GM12878 (cell line): ENCODE measurements around the gene NCAM2. TPM values are rescaled to one million over a fixed set of nuclear protein-coding genes. Genes with fewer than 3 reads are reported as not detected.

ENCODE experiments used
- HDAC2 ChIP-seq: fragments of 200-600 bp; sonication (generic); IDR thresholded peaks from 2 replicates; pipeline ENCODE4 v1.6.1; 2017
- NR2F1 ChIP-seq: fragments of 450-650 bp; conservative IDR thresholded peaks from 2 replicates; pipeline ENCODE4 v1.6.1; 2017; ENCODE audit warnings: mild to moderate bottlenecking
- polyA plus RNA-seq, 11 experiments: library from polyadenylated mRNA; depleted of rRNA in 4 of 11; unstranded in 6 of 11; stranded (reverse) in 5 of 11; fragments of >200 nt; fragmentation: Nextera tagmentation in 4 of 11; fragmentation: Illumina TruSeq in 1 of 11; extraction: Ambion mirVana in 4 of 11; extraction: Trizol in 1 of 11; gene quantifications; 1 replicate in 1 of 11; 2 replicates in 10 of 11; pipeline versions ENCODE4 v1.2.1 to v1.2.3, GENCODE V29; 2011 to 2016; ENCODE audit warnings: inconsistent platforms in 2 of 11, missing spikeins in 2 of 11, low read depth in 1 of 11
- total RNA-seq, 4 experiments: library from RNA; depleted of rRNA in 3 of 4; stranded (reverse); fragments of >200 nt in 3 of 4; fragmentation: Illumina TruSeq in 1 of 4; extraction: Trizol in 1 of 4; gene quantifications; 2 replicates each; pipeline versions ENCODE4 v1.2.1 to v1.2.3, GENCODE V29; 2013 to 2021
- TF ChIP-seq, protein P1 (sequence below): IDR thresholded peaks from 2 replicates; pipeline ENCODE4 v1.6.1; 2012; ENCODE audit warnings: improper control_type of control experiment, low read depth, low read length; ENCODE audit not compliant: insufficient replicate concordance
- TF ChIP-seq, protein P2 (sequence below): fragments of 450-650 bp; IDR thresholded peaks from 2 replicates; pipeline ENCODE4 v1.6.1; 2017; ENCODE audit warnings: mild to moderate bottlenecking, low read depth, inconsistent platforms; ENCODE audit not compliant: poor library complexity, severe bottlenecking

Gene NCAM2
- total and polyA plus RNA-seq, 10 of the 15 experiments (the other 5 are each of a cell fraction or from before 2014, with no cell fraction given), result 0.23 to 0.27 TPM; not detected in 8

DNA sequence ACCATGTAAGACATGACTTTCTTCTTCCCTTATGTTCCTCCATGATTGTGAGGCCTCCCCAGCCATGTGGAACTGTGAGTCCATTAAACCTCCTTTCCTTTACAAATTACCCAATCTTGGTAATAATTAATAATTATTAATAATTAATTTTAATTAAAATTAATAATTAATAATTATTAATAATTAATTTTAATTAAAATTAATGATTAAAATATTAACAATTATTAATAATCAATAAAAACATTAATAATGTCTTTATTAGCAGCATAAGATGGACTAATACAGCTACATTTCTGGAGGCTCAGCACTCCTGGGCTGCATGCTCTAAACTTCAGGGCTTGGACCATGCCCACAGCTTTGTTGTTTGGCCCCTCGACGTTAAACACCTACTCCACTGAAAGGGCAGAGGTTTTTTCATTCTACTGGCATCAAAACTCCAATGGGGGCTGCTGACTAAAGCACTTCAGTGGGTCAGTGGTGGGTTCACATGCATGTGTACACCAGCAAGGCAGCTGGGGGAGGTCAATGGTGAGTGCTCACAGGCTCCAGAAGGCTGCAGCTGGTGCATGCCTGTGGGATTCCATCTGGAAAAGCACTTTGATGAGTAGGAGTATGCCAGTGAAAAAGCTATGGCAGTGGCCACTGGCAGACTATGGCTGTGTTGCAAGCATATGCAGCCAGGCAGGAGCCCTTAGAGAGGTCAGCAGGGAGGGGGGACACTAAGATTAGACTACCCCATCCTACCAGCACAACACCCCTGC lies 561.3 kb downstream of the NCAM2 start (continued):
- TF ChIP-seq, protein P1, sequence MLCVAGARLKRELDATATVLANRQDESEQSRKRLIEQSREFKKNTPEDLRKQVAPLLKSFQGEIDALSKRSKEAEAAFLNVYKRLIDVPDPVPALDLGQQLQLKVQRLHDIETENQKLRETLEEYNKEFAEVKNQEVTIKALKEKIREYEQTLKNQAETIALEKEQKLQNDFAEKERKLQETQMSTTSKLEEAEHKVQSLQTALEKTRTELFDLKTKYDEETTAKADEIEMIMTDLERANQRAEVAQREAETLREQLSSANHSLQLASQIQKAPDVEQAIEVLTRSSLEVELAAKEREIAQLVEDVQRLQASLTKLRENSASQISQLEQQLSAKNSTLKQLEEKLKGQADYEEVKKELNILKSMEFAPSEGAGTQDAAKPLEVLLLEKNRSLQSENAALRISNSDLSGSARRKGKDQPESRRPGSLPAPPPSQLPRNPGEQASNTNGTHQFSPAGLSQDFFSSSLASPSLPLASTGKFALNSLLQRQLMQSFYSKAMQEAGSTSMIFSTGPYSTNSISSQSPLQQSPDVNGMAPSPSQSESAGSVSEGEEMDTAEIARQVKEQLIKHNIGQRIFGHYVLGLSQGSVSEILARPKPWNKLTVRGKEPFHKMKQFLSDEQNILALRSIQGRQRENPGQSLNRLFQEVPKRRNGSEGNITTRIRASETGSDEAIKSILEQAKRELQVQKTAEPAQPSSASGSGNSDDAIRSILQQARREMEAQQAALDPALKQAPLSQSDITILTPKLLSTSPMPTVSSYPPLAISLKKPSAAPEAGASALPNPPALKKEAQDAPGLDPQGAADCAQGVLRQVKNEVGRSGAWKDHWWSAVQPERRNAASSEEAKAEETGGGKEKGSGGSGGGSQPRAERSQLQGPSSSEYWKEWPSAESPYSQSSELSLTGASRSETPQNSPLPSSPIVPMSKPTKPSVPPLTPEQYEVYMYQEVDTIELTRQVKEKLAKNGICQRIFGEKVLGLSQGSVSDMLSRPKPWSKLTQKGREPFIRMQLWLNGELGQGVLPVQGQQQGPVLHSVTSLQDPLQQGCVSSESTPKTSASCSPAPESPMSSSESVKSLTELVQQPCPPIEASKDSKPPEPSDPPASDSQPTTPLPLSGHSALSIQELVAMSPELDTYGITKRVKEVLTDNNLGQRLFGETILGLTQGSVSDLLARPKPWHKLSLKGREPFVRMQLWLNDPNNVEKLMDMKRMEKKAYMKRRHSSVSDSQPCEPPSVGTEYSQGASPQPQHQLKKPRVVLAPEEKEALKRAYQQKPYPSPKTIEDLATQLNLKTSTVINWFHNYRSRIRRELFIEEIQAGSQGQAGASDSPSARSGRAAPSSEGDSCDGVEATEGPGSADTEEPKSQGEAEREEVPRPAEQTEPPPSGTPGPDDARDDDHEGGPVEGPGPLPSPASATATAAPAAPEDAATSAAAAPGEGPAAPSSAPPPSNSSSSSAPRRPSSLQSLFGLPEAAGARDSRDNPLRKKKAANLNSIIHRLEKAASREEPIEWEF, result no peak
- TF ChIP-seq HDAC2 (no peak), NR2F1 (no peak)
- TF ChIP-seq, protein P2, sequence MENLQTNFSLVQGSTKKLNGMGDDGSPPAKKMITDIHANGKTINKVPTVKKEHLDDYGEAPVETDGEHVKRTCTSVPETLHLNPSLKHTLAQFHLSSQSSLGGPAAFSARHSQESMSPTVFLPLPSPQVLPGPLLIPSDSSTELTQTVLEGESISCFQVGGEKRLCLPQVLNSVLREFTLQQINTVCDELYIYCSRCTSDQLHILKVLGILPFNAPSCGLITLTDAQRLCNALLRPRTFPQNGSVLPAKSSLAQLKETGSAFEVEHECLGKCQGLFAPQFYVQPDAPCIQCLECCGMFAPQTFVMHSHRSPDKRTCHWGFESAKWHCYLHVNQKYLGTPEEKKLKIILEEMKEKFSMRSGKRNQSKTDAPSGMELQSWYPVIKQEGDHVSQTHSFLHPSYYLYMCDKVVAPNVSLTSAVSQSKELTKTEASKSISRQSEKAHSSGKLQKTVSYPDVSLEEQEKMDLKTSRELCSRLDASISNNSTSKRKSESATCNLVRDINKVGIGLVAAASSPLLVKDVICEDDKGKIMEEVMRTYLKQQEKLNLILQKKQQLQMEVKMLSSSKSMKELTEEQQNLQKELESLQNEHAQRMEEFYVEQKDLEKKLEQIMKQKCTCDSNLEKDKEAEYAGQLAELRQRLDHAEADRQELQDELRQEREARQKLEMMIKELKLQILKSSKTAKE, result no peak
